PFSK-1 (cell line): ENCODE data around the gene MC1R.

Source experiments
- FOXP2 ChIP-seq: optimal IDR thresholded peaks from 2 replicates; pipeline ENCODE3; 2011; ENCODE audit warnings: borderline replicate concordance, control low read depth, inconsistent platforms; ENCODE audit not compliant: insufficient read depth; ENCODE audit errors: extremely low read length, extremely low read depth
- POLR2AphosphoS5 ChIP-seq: IDR thresholded peaks from 2 replicates; pipeline ENCODE4 v1.6.1; 2012; ENCODE audit warnings: low read depth, mild to moderate bottlenecking, control low read depth, low read length, moderate library complexity
- REST ChIP-seq, 2 experiments: IDR thresholded peaks; 2 replicates each; pipeline versions ENCODE4 v1.6.1 to v1.8.0; 2011 to 2012; ENCODE audit warnings: low read depth in 2 of 2, low read length in 2 of 2, control low read depth in 1 of 2, inconsistent platforms in 1 of 2, mild to moderate bottlenecking in 1 of 2, moderate library complexity in 1 of 2; ENCODE audit not compliant: insufficient read depth in 1 of 2
- SIN3A ChIP-seq: IDR thresholded peaks from 2 replicates; pipeline ENCODE4 v1.6.1; 2012; ENCODE audit warnings: mild to moderate bottlenecking, low read length, moderate library complexity, borderline replicate concordance; ENCODE audit not compliant: insufficient read depth
- TAF1 ChIP-seq: IDR thresholded peaks from 2 replicates; pipeline ENCODE4 v1.6.1; 2012; ENCODE audit warnings: low read length, control low read depth, borderline replicate concordance; ENCODE audit not compliant: insufficient read depth

MC1R gene

GRCh38 chr16:89934611-89935553 lies 16.2 kb downstream of the MC1R start:
- no peak for TF ChIP-seq TAF1
- no peak for TF ChIP-seq FOXP2
- TF ChIP-seq POLR2AphosphoS5: no peak
- TF ChIP-seq REST (IDR thresholded peaks at IDR 0.05; ENCODE audit: insufficient read depth in 1 of 2, low read depth in 2 of 2, low read length in 2 of 2): no peak
- TF ChIP-seq SIN3A: no peak

- no peak for TF ChIP-seq FOXP2
- no peak for TF ChIP-seq POLR2AphosphoS5
- no peak for TF ChIP-seq REST (IDR thresholded peaks at IDR 0.05; ENCODE audit: insufficient read depth in 1 of 2, low read depth in 2 of 2, low read length in 2 of 2)
- no peak for TF ChIP-seq TAF1
- TF ChIP-seq SIN3A: no peak
These were observed 17.4 kb downstream of the MC1R start for GRCh38 chr16:89936034-89936433.

- TF ChIP-seq TAF1: no peak
- TF ChIP-seq FOXP2: no peak
- TF ChIP-seq REST (IDR thresholded peaks at IDR 0.05; ENCODE audit: insufficient read depth in 1 of 2, low read depth in 2 of 2, low read length in 2 of 2): no peak
These were observed 17.8 kb downstream of the MC1R start for GRCh38 chr16:89936508-89936907.

GRCh38 chr16:89936981-89937380 lies 18.3 kb downstream of the MC1R start:
- no peak for TF ChIP-seq SIN3A
- no peak for TF ChIP-seq FOXP2
- TF ChIP-seq TAF1: no peak
- no peak for TF ChIP-seq REST (IDR thresholded peaks at IDR 0.05; ENCODE audit: insufficient read depth in 1 of 2, low read depth in 2 of 2, low read length in 2 of 2)
- no peak for TF ChIP-seq POLR2AphosphoS5
